IPS-NIHi7 (cell line): ENCODE data around the gene VMP1.

ENCODE experiments used
- DNase-seq: peaks from one replicate; pipeline ENCODE4 v3.0.0; 2012; ENCODE audit warnings: mixed read lengths; ENCODE audit errors: extremely low spot score

VMP1 gene

DNA sequence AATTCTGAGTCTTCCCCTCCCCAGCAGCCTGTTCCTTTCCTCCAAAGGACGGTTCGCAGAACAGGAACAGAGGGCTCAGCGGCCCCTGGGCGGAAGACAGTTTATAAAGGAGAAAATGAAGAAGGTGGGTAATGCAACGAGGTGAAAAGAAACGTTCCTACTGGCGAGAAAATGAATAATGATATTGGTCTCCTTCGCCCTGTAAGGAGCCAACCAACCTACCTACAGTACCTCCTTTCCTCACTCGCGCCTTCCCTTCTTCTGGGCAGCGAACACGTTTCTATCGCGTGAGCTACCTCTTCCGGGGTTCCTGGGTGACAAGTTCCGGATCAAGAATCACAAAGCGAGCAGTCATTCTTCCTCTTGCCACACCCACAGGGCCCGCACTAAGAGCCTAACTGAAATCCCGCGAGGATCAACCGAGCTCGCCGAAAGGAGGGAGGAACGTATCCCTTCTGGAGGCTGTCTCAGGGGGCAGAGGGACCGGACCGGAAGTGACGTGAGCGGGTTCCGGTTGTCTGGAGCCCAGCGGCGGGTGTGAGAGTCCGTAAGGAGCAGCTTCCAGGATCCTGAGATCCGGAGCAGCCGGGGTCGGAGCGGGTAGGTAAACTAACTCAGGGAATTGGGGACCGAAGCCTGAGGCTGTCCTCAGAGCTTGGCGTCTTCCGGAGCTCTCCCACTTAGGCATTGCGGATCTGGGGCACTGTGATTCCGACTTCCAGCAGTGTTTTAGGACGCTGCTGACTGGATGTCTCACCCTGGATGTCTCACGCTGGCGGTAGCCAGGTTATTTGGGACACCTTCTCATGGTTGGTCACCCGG is at the start of gene VMP1, which contains the start of gene PTRH2:
VMP1 (plus strand) TSS at position 506 of the 822 bp plus-strand sequence. CDS start 23,793 bp downstream, outside the sequence.
PTRH2 (minus strand) TSS at position 282 of the 822 bp plus-strand sequence. CDS start 9,452 bp downstream, outside the sequence.
- peak; percentile 99 for DNase-seq

DNA sequence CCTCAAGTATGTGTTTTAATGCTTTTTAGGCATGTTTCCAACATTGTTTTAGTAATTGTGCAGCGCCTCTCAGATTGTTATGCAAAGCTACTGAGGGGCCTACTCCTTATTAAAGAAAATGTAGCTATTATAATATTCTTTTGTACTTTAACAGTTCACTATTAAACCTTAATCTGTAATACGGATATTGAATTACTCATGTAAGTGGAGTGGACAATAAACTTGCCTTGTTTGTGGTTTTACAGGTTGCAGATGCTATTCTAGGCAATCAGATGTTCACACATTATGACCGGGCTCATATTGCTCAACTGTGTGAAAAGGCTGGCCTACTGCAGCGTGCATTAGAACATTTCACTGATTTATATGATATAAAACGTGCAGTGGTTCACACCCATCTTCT is 41.2 kb upstream of the VMP1 start:
- no peak for DNase-seq

DNA sequence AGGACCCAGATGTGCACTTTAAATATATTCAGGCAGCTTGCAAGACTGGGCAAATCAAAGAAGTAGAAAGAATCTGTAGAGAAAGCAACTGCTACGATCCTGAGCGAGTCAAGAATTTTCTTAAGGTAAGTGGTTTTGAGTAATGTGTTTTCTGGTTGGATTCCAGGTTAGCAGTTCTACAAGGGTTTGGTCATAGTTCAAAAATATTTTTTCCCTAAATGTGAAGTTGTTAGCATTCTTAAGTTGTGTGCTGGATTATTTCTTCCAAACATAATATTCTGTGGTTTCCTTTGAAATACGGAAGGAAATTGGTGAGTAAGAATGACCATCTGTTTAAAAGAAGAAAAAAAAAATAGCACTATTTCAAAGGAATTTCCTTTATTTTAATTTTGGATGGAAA is 38.6 kb upstream of the VMP1 start:
- DNase-seq = no peak

DNA sequence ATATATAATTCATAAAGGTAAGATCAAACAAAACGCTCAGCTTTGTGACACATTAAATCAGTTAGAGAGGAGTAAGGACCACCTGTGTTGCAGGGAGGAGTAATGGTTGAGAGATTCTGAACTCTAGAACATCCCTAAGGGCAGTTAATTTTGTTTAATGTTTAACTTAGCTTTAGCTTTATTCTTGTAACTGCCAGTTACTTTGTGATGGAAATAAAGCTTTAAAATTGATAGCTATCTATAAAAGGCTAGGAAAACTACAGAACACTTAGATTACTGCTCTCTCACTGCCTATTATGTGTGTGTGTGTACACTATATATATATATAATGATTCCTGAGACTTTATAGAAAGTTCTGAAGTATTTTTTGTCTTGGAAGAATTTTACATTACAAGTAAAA is 38.0 kb upstream of the VMP1 start:
- no peak for DNase-seq

DNA sequence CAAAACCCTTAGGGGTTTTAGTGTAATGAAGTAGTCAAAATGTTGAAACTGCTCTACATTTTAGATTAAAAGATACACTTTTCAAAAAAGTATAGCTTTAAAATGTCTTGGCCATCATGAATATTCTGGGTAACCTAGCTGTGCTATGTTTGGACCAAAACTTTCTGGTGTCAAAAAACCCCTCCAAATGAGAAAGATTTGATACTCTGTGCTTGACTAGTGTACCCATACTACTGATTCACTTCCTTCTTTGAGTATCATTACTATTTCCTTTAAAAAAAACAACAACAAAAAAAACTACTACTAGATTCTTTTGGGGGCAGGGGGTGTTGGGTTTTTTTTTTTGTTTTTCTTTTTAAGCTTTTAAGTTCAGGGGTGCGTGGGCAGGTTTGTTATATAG is 37.5 kb upstream of the VMP1 start:
- no peak for DNase-seq

DNA sequence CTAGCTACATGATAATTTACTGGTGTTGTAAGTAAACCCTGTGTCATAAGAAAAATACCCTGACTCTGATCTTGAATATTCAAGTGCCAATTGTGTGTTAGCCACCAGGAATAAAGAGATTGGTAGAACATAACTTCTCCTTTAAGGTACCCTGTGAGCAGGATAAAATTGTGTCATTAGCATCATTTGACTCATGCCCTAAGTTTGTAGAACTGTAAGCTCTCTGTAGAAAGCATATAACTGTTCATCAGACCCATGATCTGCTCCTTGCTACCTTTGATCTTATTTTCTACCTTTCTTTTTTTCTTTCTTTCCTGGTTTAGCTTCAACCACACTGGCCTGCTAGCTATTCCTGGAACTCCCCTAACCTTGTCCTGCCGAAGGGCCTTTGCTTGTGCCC is 36.1 kb upstream of the VMP1 start:
- DNase-seq = no peak

DNA sequence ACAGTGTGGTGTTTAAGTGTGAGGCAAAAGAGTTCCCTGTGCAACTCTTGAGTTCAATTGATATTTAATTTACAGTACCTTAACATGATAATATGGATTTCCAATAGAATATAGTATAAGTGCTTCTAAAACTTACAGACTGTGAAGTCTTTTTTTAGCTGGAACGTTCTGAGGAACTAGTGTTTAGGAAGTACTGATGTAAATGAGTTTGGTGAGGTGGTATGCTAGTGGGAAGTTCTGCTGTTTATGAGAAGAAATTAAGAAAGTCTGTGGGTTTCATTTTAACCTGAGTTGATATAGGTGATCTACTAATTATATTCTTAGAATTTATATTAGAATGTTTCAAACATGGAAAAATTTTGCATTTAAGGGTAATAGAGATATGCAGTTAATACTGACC is 32.2 kb upstream of the VMP1 start:
- DNase-seq = no peak

DNA sequence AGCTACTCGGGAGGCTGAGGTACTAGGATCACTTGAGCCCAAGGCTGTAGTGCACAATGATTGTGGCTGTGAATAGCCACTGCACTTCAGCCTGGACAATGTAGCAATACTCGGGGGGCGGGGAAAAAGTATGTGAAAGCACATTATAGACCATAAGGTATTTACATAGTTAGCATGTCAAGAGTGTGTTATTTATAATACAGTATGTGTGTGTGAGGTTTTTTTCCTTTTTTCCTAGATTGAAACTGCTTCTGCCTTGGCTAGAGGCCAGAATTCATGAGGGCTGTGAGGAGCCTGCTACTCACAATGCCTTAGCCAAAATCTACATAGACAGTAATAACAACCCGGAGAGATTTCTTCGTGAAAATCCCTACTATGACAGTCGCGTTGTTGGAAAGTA is 30.7 kb upstream of the VMP1 start:
- DNase-seq = no peak

DNA sequence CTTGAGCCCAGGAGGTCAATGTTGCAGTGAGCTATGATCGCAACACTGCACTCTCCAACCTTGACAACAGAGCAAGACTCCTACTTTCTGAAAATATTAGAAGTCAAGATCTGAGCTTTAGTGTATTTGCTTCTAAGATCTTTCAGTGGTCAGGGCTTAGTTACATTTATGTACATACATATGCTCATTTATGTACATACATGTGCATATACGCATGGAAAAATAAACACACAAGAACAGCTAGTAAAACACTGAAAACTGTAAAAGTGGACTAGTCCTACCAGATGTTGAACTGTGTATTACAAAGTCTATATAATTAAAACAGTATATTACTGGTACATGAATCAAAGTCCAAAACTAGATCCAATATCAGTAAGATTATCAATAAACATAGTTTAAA is 28.5 kb upstream of the VMP1 start:
- DNase-seq = no peak

DNA sequence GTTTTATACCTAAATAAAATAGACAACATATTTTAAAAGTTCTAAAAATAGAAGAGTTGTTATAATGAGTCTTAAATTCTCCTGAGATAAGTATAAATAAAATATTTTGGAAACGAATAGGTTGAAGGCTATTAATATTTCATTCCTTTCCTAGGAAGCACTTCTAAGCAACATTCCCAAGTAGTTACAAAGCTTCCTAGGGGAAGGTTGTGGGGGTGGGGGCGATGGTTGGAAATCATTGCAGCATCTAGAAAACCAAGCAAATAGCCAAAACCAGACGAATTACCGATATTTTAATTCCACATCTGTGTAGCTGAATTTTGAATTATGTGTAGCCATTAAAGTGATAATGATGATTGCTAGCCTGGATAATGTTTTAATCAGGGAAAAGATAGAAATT is 27.1 kb upstream of the VMP1 start:
- DNase-seq = no peak

DNA sequence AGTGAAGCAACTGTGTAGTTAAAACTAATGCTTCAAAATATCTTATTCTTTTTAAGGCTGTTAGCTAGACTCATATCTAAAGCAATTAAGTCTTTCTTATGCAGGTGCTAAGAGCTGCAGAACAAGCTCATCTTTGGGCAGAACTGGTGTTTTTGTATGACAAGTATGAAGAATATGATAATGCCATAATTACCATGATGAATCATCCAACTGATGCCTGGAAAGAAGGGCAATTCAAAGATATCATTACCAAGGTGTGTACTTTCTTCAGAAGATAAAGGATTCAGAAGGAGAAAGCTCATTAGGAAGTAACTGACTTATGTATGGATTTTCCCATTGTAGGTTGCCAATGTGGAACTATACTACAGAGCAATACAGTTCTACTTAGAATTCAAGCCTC is 24.2 kb upstream of the VMP1 start:
- DNase-seq = no peak

DNA sequence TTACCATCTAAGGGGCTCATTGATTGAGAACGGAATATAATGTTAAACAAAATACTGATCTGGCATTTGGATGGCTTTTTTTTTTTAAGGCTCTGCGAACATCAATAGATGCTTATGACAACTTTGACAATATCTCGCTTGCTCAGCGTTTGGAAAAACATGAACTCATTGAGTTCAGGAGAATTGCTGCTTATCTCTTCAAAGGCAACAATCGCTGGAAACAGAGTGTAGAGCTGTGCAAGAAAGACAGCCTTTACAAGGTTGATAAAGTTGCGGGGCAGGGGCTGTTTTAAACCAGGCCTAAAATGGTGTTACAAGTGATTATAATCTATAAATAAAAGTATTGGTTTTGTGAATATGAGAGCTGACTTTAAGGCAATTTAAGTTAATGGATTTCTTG is 22.5 kb upstream of the VMP1 start:
- no peak for DNase-seq

DNA sequence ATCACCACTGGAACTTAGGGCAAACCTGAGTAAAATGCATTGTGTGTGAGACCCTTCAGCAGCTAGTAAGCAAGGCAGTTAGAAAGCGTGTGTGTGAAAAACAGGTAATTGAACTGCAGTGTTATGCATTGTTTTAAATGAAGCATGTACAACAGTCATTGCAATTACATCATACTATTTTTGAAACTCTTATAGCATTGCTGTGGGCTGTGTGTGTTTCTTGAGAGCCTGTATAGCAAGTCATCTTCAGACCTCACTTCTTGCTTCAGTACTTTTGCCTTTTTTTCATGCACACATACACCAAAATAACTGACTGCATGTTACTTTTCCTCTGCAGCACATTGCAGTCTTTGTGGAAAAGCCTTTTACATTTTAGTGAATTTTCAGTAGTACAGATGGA is 19.4 kb upstream of the VMP1 start:
- no peak for DNase-seq

DNA sequence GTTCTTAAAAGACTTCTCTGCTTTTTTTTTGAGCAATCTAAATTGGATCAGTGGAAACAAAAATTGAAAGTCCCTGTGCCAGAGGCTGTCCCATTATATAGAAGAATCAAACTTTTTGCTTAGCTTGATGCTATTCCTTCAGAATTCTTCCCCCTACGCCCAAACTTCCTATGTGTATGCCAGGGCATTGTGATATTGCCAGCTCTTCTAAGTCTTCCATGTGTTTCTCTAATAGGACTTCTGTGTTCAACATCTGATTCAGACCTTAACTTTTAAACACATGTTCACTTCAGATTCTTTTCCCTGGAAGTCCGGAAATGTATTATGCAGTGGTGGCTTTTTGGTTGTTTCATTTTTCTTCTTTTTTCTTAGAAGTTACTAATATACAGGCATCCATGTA is 19.0 kb upstream of the VMP1 start:
- no peak for DNase-seq

DNA sequence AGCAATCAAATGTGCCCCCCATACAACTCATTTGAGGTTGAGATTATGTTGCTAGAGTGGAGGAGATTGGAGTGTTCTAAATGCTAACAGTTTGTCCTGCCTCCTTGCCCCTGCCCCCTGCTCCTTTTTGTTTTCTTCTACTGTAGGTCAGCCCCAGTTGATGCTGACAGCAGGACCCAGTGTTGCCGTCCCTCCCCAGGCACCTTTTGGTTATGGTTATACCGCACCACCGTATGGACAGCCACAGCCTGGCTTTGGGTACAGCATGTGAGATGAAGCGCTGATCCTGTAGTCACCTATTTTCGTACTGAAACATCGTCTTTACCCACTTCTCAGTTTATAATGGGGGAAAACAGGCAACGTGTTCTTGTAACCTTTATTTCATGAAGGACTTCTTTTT is 13.9 kb upstream of the VMP1 start:
- DNase-seq = no peak

DNA sequence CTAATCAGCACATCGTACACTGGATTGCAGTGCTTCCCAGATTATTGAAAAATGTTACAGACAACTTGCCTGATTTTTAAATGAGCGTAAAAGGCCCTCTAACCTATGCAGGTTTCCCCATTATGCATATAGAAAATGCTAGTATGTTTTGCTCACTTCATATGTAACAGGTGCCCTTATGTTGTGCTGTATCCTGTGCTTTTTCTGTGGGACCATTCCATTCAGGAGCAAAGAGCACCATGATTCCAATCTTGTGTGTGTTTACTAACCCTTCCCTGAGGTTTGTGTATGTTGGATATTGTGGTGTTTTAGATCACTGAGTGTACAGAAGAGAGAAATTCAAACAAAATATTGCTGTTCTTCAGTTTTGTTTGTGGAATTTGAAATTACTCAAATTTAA is 13.1 kb upstream of the VMP1 start:
- no peak for DNase-seq

DNA sequence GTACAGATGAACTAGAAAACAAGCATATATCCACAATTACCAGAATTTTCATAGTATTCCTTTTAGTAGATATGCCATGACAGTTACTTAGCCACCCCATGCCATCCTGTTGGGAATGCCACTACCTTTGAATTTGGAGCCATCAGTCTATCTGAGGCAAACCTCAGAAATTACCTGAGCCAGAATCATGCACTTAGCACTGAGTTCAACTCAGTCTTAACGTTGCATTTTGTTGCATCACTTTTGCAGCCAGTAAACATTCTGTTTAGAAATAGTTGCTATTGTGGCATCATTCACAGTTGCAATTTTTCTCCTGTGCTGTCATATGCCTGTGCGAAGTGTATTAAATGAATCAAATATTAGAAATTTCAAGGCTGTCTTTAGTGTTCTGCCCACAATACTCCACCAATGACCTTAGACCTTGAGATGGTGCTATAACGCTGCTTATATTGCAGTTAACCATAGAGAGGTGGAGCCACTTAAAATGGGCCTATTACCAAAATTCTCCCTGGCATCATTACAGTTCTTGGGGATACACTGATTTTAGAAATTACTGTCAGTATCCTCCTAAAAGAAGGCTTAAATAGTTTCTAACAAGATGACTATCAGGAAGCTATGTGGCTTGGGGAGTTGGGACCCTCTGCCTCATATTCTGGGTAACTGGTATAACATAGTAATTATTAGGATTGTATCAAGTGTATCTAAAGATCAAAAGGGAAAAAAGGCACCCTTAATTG is 11.3 kb upstream of the VMP1 start:
- DNase-seq = no peak

DNA sequence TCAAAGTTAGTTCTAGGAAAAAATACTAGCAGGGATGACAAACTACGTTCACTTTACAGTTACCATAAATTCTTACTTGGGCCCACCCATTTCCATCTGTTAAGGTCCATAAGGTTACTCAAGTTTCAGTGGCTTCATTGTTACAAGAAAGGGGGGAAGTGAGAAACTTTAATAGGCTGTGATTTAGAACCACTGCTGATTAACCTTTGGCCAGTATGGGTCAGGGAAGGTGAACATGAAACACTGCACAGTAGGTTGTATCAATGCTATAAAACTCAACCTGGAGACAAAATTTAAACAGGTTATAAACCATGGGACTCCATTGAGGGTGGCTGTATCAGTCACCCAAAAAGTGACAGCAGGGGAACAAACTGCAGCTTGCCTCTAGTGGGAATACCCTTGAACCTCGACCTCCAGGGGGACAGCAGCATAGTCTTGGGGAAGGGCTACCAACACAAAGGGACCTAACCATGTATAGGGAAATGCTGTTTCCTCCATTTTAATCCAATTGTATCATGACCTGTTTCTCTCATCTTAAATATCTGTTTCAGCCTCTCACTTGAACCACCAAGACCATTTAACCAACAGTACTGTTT is 10.7 kb upstream of the VMP1 start:
- no peak for DNase-seq

DNA sequence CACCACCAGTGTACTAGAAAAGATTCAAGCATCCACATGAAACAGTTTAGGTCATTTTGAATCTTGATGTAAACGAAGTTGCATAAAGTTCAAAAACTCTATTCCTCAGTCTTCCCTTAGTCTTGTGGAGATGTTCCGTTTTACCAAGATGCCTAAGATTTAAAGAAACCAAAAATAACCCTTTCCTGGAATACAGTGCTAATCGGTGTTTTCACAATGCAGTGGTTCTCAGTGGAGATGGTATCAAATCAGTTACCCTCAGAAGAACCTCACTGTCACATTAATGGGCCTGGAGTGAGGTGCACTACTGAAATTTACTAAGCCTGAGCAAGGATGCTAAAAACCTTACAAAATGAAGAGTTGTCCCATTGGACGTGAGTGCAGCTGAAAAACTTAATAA is 9.3 kb upstream of the VMP1 start:
- no peak for DNase-seq

DNA sequence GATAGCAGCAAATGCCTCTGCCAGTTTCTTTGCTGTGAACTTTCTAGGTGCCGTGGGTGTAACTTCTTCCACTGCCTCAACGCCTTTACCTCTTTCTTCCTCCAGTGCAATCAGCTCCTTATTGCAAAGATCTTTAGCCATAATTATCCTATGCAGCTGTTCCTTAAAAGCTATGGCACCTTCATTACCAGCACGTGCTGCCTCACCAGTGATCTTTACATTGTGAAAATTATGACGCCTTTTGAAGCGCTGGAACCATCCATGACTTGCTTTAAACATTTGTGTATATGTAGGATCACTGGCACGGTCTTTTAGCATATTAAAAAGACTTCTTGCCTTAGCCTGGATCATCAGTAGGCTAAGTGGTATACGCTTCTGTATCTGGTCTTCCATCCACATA is 8.2 kb upstream of the VMP1 start:
- DNase-seq = no peak

DNA sequence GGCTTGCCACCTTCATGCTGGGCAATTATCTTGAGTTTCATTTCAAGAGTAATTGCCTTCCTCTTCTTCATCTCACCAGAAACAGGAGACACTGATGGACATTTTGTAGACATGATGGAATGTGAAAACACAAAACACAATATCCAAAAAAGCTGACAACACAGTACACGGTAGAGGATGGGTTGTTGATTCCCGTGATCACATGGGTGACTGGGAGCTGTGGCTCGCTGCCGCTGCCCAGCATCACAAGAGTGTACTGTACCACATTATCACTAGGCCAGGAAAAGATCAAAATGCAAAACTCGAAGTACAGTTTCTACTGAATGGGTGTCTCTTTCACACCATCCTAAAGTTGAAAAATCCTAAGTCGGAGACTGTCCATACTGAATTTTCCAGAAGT is 7.7 kb upstream of the VMP1 start:
- no peak for DNase-seq

DNA sequence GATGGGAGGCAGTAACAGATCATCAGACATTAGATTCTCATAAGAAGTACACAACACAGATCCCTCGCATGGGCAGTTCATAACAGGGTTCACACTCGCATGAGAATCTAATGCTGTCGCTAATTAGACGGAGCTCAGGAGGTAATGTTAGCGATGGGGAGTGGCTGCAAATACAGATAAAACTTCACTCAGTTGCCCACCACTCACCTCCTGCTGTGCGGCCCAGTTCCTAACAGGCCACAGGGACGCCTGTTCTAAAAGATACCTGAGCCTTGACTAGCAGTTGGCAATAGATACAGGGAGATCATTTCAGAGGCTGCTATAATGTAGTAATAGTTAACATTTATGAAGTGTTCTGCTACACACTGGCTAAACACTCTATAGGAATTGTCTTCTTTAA is 5.2 kb upstream of the VMP1 start:
- DNase-seq = no peak

DNA sequence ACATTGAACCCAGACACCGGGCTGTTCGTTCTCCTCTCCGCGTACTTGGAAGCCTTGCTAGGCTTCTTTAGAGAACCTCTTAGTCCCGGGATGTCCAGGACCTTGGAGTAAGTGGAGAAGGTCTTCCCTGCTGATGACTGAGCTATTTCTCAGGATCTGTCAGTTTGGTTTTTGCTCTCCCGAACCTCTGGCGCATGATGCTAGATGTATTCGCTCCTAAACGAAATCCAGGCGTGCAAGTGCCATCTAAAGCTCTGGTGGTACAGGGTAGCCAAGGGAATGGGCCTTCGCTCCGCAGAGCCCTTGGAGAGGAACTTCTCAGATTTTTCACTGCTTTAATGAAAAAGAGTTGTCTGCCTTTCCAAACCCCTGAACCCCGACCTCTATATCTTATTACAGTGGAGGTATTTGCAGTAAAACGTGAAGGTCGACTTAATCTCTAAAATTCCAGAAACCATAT is 547 bp downstream of the VMP1 start:
- no peak for DNase-seq
